Bronchial epithelial cell (primary cell): ENCODE data around the gene MAP1S. TPM values are rescaled to one million over a fixed set of nuclear protein-coding genes. Genes with fewer than 3 reads are reported as not detected.

Source experiments
- DNase-seq: peaks from one replicate; pipeline ENCODE4 v3.0.0-alpha.2; 2010; ENCODE audit warnings: low read depth
- FAIRE-seq: peaks from 2 replicates; lab custom pipeline; 2011; peaks lifted over from hg19 to GRCh38; lab: Jason Lieb, UNC
- H3K27me3 ChIP-seq: 2 replicates; pipeline ENCODE4 v1.5.1; 2011; ENCODE audit warnings: low read length; ENCODE audit not compliant: control insufficient read depth, insufficient read depth
- H3K36me3 ChIP-seq: 2 replicates; pipeline ENCODE4 v1.5.1; 2011; ENCODE audit warnings: low read length; ENCODE audit not compliant: control insufficient read depth, insufficient read depth
- H3K4me3 ChIP-seq: 2 replicates; pipeline ENCODE4 v1.5.1; 2011; ENCODE audit warnings: mild to moderate bottlenecking, low read depth, low read length, control low read depth
- total RNA-seq: library from RNA; depleted of rRNA; stranded (reverse); fragments of >200 nt; gene quantifications from 2 replicates; pipeline ENCODE4 v1.2.1, GENCODE V29; 2014
- TF ChIP-seq, protein P1 (sequence below): IDR thresholded peaks from 2 replicates; pipeline ENCODE4 v1.5.1; 2011; ENCODE audit warnings: mild to moderate bottlenecking, moderate library complexity, low read length, control low read depth, inconsistent platforms; ENCODE audit not compliant: insufficient read depth, severe bottlenecking

MAP1S gene, protein sequence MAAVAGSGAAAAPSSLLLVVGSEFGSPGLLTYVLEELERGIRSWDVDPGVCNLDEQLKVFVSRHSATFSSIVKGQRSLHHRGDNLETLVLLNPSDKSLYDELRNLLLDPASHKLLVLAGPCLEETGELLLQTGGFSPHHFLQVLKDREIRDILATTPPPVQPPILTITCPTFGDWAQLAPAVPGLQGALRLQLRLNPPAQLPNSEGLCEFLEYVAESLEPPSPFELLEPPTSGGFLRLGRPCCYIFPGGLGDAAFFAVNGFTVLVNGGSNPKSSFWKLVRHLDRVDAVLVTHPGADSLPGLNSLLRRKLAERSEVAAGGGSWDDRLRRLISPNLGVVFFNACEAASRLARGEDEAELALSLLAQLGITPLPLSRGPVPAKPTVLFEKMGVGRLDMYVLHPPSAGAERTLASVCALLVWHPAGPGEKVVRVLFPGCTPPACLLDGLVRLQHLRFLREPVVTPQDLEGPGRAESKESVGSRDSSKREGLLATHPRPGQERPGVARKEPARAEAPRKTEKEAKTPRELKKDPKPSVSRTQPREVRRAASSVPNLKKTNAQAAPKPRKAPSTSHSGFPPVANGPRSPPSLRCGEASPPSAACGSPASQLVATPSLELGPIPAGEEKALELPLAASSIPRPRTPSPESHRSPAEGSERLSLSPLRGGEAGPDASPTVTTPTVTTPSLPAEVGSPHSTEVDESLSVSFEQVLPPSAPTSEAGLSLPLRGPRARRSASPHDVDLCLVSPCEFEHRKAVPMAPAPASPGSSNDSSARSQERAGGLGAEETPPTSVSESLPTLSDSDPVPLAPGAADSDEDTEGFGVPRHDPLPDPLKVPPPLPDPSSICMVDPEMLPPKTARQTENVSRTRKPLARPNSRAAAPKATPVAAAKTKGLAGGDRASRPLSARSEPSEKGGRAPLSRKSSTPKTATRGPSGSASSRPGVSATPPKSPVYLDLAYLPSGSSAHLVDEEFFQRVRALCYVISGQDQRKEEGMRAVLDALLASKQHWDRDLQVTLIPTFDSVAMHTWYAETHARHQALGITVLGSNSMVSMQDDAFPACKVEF
- total RNA-seq, result 3.7 and 15.9 TPM in 2 replicates

DNA sequence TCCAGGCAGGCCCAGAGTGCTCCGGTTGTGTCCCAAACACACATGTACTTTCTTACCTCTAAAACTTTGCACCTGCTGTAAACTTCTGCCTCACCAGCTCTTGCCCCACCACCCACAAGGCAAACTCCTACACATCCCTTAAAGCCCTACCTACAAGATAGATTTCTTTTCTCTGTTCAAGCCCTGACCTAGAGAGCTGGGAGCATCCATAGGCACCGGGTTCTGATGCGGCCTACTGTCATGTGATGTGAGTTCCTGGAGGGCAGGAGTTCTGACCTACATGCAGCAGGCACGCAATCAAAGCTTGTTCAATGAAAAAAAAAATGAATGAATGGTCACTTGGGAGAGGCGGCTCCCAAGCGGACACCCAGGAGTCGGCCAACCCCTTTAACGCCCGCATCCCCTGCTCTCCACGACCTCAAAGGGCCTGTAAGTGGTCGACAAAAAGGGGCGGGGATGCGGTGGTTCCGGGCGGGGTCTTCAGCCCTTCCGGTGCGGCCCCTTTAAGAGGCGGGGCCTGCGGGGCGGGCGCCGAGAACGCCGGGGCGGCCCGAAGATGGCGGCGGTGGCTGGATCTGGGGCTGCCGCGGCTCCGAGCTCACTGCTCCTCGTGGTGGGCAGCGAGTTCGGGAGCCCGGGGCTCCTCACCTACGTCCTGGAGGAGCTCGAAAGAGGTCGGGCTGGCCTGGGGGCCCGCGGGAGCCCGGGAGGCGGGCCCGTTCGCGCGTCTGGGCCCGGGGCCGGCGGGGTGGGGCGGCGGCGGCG, at the start of gene MAP1S:
TSS of gene MAP1S (plus strand) at position 534 of the 765 bp plus-strand sequence. CDS start at position 557, 23 bp downstream.
- TF ChIP-seq, protein P1, sequence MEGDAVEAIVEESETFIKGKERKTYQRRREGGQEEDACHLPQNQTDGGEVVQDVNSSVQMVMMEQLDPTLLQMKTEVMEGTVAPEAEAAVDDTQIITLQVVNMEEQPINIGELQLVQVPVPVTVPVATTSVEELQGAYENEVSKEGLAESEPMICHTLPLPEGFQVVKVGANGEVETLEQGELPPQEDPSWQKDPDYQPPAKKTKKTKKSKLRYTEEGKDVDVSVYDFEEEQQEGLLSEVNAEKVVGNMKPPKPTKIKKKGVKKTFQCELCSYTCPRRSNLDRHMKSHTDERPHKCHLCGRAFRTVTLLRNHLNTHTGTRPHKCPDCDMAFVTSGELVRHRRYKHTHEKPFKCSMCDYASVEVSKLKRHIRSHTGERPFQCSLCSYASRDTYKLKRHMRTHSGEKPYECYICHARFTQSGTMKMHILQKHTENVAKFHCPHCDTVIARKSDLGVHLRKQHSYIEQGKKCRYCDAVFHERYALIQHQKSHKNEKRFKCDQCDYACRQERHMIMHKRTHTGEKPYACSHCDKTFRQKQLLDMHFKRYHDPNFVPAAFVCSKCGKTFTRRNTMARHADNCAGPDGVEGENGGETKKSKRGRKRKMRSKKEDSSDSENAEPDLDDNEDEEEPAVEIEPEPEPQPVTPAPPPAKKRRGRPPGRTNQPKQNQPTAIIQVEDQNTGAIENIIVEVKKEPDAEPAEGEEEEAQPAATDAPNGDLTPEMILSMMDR, result no peak
- FAIRE-seq, result no peak
- Histone ChIP-seq H3K36me3 (peaks cover 4% of the 10 kb centered on the region), H3K4me3 (peak within 1 kb of the TSS; percentile 69), H3K27me3 (no peaks in the 10 kb centered on the region)
- DNase-seq, result peak; percentile 2

DNA sequence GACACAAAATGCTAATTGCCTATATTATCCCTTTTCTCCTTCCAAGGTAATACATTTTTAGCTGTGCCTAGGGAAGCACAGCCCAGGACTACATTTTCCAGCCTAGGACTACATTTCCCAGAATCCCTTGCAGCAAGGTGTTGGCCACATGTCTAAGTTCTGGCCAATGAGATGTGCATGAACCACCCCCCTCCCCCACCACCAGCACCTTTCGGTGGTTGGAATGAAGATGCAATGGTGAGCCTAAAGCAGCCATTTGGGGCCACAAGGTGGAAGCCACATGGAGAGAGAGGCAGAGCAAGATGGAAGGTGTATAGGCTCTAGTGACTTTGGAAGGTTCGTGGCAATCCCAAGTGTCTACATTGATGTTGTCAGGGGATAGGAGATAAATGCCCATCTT, 47.4 kb upstream of the MAP1S start:
- H3K27me3 ChIP-seq, result no peaks in the 10 kb centered on the region
- TF ChIP-seq, protein P1, result no peak
- no peak overlapping the region for H3K4me3 ChIP-seq
- DNase-seq (peak; percentile 59), FAIRE-seq (peak; percentile 40)
- H3K36me3 ChIP-seq, result no peaks in the 10 kb centered on the region

DNA sequence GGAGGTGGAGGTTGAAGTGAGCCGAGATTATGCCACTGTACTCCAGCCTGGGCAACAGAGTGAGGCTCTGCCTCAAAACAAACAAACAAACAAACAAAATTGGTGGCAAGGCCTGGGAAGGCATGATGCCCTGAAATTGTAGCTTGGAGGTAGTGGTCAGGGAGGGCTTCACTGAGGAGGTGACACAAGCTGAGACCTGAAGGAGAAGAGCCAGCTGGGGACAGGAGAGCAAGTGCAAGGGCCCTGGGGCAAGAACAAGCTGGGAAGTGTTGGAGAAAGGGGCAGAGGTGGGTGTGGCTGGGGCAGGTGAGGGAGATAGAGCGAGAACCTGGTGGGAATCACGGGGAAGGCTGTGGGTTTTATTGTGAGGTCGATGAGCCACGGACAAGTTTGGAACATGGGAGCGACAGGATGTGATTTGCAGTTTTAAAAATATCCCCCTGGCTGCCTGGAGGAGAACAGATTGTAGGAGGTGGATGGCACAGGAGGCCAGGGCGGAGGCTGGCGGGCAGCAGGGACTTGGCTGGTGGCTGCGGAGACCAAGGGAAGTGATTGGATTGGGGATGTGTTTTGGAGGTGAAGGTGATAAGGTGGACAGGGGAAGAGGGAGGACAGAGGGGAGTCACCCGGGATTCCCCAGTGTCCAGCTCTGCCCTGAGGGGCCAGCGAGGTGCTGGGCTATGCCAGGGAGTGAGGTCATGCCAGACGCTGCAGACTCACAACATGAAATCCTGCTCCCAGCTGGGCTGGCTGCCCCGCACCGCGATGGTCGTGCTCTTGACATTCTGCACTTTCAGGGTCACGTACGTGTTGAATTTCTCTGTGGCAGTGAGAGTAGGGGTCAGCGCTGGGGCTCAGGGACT, 45.1 kb upstream of the MAP1S start:
- H3K4me3 ChIP-seq, result no peak overlapping the region
- FAIRE-seq (no peak), DNase-seq (no peak)
- H3K36me3 ChIP-seq, result no peaks in the 10 kb centered on the region
- TF ChIP-seq, protein P1, result no peak
- no peaks in the 10 kb centered on the region for H3K27me3 ChIP-seq

DNA sequence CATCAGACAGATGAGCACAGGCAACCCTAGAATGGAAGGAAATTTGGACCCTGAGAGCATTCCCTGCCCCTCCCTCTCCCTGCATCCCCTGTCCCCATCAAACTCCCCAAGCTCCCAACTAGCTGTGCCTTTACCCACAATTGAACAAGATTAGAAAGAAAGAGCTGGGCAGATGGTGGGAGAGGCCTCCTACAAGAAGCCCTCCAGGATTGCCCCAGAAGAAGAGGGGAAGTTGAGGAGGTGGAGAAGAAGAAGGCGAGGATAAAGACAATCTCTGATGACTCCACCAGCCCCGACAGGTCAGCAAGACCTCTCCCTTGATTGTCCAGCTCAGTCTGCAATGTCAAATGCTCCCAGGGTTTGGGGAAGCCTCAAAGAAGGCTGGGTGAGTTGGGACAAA, 43.0 kb upstream of the MAP1S start:
- FAIRE-seq (no peak), DNase-seq (no peak)
- Histone ChIP-seq H3K4me3 (no peak overlapping the region), H3K27me3 (peaks cover 2% of the 10 kb centered on the region), H3K36me3 (no peaks in the 10 kb centered on the region)
- TF ChIP-seq, protein P1, result no peak
